B cell (primary cell): ENCODE measurements around the gene ATG7. TPM values are rescaled to one million over a fixed set of nuclear protein-coding genes. Genes with fewer than 3 reads are reported as not detected.

Source experiments
- ATAC-seq: fragments of 200-7000 bp; cut with Tn5 transposase; one replicate; pipeline ENCODE4 v1.10.0; 2021; ENCODE audit warnings: low read depth, mild to moderate bottlenecking, moderate number of reproducible peaks, moderate library complexity
- CTCF ChIA-PET: fragments of 350-600 bp; sonication (Branson Sonifier 250); formaldehyde crosslinking; loops from one replicate; lab custom pipeline; 2021; ENCODE audit warnings: antibody characterized with exemption, inconsistent platforms; lab: Charles Lee
- POLR2A ChIA-PET: fragments of 350-600 bp; sonication (Branson Sonifier 250); formaldehyde crosslinking; loops from one replicate; lab custom pipeline; 2021; ENCODE audit warnings: antibody characterized with exemption; lab: Charles Lee
- DNase-seq: peaks from one replicate; pipeline ENCODE4 v3.0.0; 2013
- H2AFZ ChIP-seq: 2 replicates; pipeline ENCODE4 v1.6.1; 2012; ENCODE audit warnings: mild to moderate bottlenecking, low read depth, low read length; ENCODE audit not compliant: insufficient read depth, poor library complexity, severe bottlenecking
- H3K27ac ChIP-seq, 2 donors: 1 replicate in 1 of 2; 2 replicates in 1 of 2; pipeline ENCODE4 v1.5.1; 2012 to 2013; ENCODE audit warnings: low read length in 2 of 2, mild to moderate bottlenecking in 2 of 2, moderate library complexity in 1 of 2
- H3K27me3 ChIP-seq, 4 experiments: fragments of 200-600 bp in 1 of 4; sonication (generic) in 1 of 4; replicated peaks in 1 of 4; 1 replicate in 2 of 4; 2 replicates in 2 of 4; pipeline versions ENCODE4 v1.6.1 to v1.7.0; 2013 to 2016; ENCODE audit warnings: low read length in 3 of 4, mild to moderate bottlenecking in 2 of 4, mixed read lengths in 1 of 4, moderate library complexity in 1 of 4; ENCODE audit not compliant: insufficient read depth in 4 of 4, control insufficient read depth in 3 of 4; ENCODE audit errors: control extremely low read depth in 1 of 4
- H3K36me3 ChIP-seq, 2 experiments: replicated peaks in 1 of 2; 1 replicate in 1 of 2; 2 replicates in 1 of 2; pipeline versions ENCODE4 v1.6.1 to v1.7.1; 2013; ENCODE audit warnings: low read length in 1 of 2; ENCODE audit not compliant: insufficient read depth in 2 of 2, control insufficient read depth in 1 of 2; ENCODE audit errors: control extremely low read depth in 1 of 2, extremely low read depth in 1 of 2
- H3K4me1 ChIP-seq, 2 donors: fragments of 200-600 bp in 1 of 2; sonication (generic) in 1 of 2; 1 replicate in 1 of 2; 2 replicates in 1 of 2; pipeline versions ENCODE4 v1.5.1 to v1.6.1; 2013 to 2017; ENCODE audit warnings: low read length in 2 of 2; ENCODE audit not compliant: control insufficient read depth in 2 of 2, insufficient read depth in 2 of 2
- H3K4me2 ChIP-seq: replicated peaks from 2 replicates; pipeline ENCODE3; 2012; ENCODE audit warnings: mild to moderate bottlenecking, low read depth, low read length; ENCODE audit not compliant: poor library complexity, severe bottlenecking
- H3K4me3 ChIP-seq, 5 experiments: fragments of 200-600 bp in 1 of 5; sonication (generic) in 1 of 5; 1 replicate in 3 of 5; 2 replicates in 2 of 5; pipeline versions ENCODE4 v1.5.1 to v1.7.0; 2011 to 2016; ENCODE audit warnings: low read length in 4 of 5, mild to moderate bottlenecking in 4 of 5, low read depth in 2 of 5, control low read depth in 1 of 5, moderate library complexity in 1 of 5; ENCODE audit not compliant: insufficient read depth in 1 of 5; ENCODE audit errors: control extremely low read depth in 1 of 5, extremely low read depth in 1 of 5
- H3K79me2 ChIP-seq: fragments of 200-600 bp; sonication (generic); one replicate; pipeline ENCODE4 v1.6.0; 2016; ENCODE audit warnings: low read length; ENCODE audit not compliant: control insufficient read depth, insufficient read depth
- H3K9ac ChIP-seq: fragments of 200-600 bp; sonication (generic); 2 replicates; pipeline ENCODE4 v1.6.1; 2017; ENCODE audit warnings: mild to moderate bottlenecking, low read length, moderate library complexity
- H3K9me3 ChIP-seq, 3 donors: one replicate each; pipeline versions ENCODE4 v1.6.1 to v1.7.1; 2013; ENCODE audit warnings: low read length in 2 of 3; ENCODE audit not compliant: control insufficient read depth in 2 of 3, insufficient read depth in 1 of 3; ENCODE audit errors: control extremely low read depth in 1 of 3
- H4K20me1 ChIP-seq: 2 replicates; pipeline ENCODE4 v1.6.0; 2012; ENCODE audit warnings: mild to moderate bottlenecking, low read length; ENCODE audit not compliant: insufficient read depth, control insufficient read depth, poor library complexity, severe bottlenecking
- H3K27ac Mint-ChIP-seq: one replicate; pipeline ENCODE4 v1.8.0; 2021; ENCODE audit warnings: mixed read lengths
- H3K27me3 Mint-ChIP-seq: one replicate; pipeline ENCODE4 v1.8.0; 2021; ENCODE audit warnings: mixed read lengths
- H3K4me1 Mint-ChIP-seq: one replicate; pipeline ENCODE4 v1.8.0; 2021; ENCODE audit warnings: mixed read lengths
- H3K4me3 Mint-ChIP-seq: one replicate; pipeline ENCODE4 v1.8.0; 2021; ENCODE audit warnings: mixed read lengths
- H3K9me3 Mint-ChIP-seq: one replicate; pipeline ENCODE4 v1.8.0; 2022; ENCODE audit warnings: mixed read lengths; ENCODE audit not compliant: insufficient read depth
- EZH2 ChIP-seq: IDR thresholded peaks from 2 replicates; pipeline ENCODE4 v1.6.1; 2012; ENCODE audit warnings: borderline replicate concordance, low read depth, mild to moderate bottlenecking, moderate library complexity, low read length; ENCODE audit not compliant: insufficient read depth, poor library complexity, severe bottlenecking
- WGBS: methylation state at CpG from one replicate; pipeline ENCODE4 v1.1.5; 2013; ENCODE audit warnings: missing lambda C conversion rate; ENCODE audit not compliant: insufficient coverage; 5-methylcytosine and 5-hydroxymethylcytosine counted together
- intact Hi-C: fragments of 100-400 bp; cut with micrococcal nuclease; formaldehyde crosslinking; loops from one replicate; pipeline ENCODE4 v1.10.0; 2022
- polyA plus RNA-seq: library from polyadenylated mRNA; depleted of rRNA; stranded (reverse); fragments of >200 nt; gene quantifications from 2 replicates; pipeline ENCODE4 v1.2.3, GENCODE V29; 2012
- total RNA-seq, 2 donors: library from RNA; stranded (reverse); fragments of 120-200 nt in 1 of 2; gene quantifications; 1 replicate in 1 of 2; 2 replicates in 1 of 2; pipeline versions ENCODE4 v1.2.3 to v1.2.4, GENCODE V29; 2013 to 2022
- TF ChIP-seq, protein P1 (sequence below): fragments of 200-600 bp; IDR thresholded peaks from one replicate; pipeline ENCODE4 v1.8.0; 2022; ENCODE audit warnings: antibody characterized with exemption, mild to moderate bottlenecking

Gene ATG7
- total and polyA plus RNA-seq, 2 donors (not counting 1 experiment from before 2014, with no cell fraction given) = 13.9 to 66.4 TPM

GRCh38 chr3:11465744-11466616 is 193.8 kb downstream of the ATG7 start:
- no peak overlapping the region for H3K4me3 ChIP-seq
- H3K4me2 ChIP-seq = no peak overlapping the region
- Mint-ChIP-seq H3K27me3 (no peaks in the 10 kb centered on the region), H3K4me3 (no peak overlapping the region), H3K4me1 (no peaks in the 10 kb centered on the region), H3K27ac (no peak overlapping the region), H3K9me3 (no peaks in the 10 kb centered on the region)
- no peak overlapping the region for H3K9ac ChIP-seq
- H4K20me1 ChIP-seq = no peaks in the 10 kb centered on the region
- no peak overlapping the region for H2AFZ ChIP-seq
- no peaks in the 10 kb centered on the region for H3K4me1 ChIP-seq
- TF ChIP-seq, protein P1, sequence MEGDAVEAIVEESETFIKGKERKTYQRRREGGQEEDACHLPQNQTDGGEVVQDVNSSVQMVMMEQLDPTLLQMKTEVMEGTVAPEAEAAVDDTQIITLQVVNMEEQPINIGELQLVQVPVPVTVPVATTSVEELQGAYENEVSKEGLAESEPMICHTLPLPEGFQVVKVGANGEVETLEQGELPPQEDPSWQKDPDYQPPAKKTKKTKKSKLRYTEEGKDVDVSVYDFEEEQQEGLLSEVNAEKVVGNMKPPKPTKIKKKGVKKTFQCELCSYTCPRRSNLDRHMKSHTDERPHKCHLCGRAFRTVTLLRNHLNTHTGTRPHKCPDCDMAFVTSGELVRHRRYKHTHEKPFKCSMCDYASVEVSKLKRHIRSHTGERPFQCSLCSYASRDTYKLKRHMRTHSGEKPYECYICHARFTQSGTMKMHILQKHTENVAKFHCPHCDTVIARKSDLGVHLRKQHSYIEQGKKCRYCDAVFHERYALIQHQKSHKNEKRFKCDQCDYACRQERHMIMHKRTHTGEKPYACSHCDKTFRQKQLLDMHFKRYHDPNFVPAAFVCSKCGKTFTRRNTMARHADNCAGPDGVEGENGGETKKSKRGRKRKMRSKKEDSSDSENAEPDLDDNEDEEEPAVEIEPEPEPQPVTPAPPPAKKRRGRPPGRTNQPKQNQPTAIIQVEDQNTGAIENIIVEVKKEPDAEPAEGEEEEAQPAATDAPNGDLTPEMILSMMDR = no peak
- no peak for TF ChIP-seq EZH2
- no peaks in the 10 kb centered on the region for H3K27me3 ChIP-seq
- no peaks in the 10 kb centered on the region for H3K79me2 ChIP-seq
- CTCF ChIA-PET = no interaction called here
- ATAC-seq = no peak
- WGBS = 100% methylated on average over 1 of the region's 9 CpGs
- no peak for DNase-seq
- POLR2A ChIA-PET = no interaction called here
- no peak overlapping the region for H3K27ac ChIP-seq
- intact Hi-C loops = no loop called here
- peaks cover 2 to 5% of the 10 kb centered on the region in 2 experiments for H3K36me3 ChIP-seq
- no peaks in the 10 kb centered on the region for H3K9me3 ChIP-seq

DNA sequence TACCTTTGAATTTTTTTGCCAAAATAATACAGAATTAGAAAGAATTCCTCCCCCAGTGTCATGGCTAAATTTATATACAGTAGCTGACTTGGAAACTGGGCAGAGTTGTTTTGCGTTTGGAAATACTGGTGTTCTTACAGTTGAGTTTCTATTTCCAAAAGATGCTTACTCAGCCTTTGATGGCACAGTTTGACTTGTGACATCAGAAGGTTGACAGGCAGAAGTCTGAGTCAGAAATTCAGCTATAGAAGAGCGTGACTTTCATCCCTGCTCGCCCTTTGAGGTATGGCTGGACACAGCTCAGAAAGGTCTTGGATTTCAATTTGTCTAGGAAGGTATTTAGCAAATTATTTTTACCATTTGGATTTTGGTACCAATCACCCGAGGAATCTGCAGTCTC is 195.7 kb downstream of the ATG7 start:
- Mint-ChIP-seq H3K4me3 (no peak overlapping the region), H3K27ac (no peak overlapping the region), H3K27me3 (no peaks in the 10 kb centered on the region), H3K4me1 (no peaks in the 10 kb centered on the region), H3K9me3 (no peaks in the 10 kb centered on the region)
- CTCF ChIA-PET = no interaction called here
- Histone ChIP-seq H3K4me2 (no peak overlapping the region), H3K9me3 (no peaks in the 10 kb centered on the region), H3K27ac (no peak overlapping the region), H3K4me1 (no peaks in the 10 kb centered on the region), H3K9ac (no peak overlapping the region), H3K79me2 (no peaks in the 10 kb centered on the region), H3K36me3 (peaks cover 2 to 5% of the 10 kb centered on the region in 2 experiments), H4K20me1 (no peaks in the 10 kb centered on the region), H3K4me3 (no peak overlapping the region), H3K27me3 (no peaks in the 10 kb centered on the region), H2AFZ (no peak overlapping the region)
- TF ChIP-seq EZH2 = no peak
- TF ChIP-seq, protein P1 = no peak
- DNase-seq (no peak), ATAC-seq (no peak)
- POLR2A ChIA-PET = no interaction called here
- intact Hi-C loops = no loop called here
- WGBS = 100% methylated on average over 4 of the region's 4 CpGs
